C4-2B (cell line): ENCODE results near the gene CHST11.

ENCODE experiments used
- H3K27ac ChIP-seq: fragments of 450-650 bp; 2 replicates; pipeline ENCODE4 v1.5.1; 2017
- ZFX ChIP-seq: fragments of 450-650 bp; IDR thresholded peaks from 2 replicates; pipeline ENCODE4 v1.6.1; 2017
- TF ChIP-seq, protein P1 (sequence below): fragments of 450-650 bp; conservative IDR thresholded peaks from 2 replicates; pipeline ENCODE4 v1.5.1; 2017; ENCODE audit warnings: mild to moderate bottlenecking

CHST11 gene

DNA sequence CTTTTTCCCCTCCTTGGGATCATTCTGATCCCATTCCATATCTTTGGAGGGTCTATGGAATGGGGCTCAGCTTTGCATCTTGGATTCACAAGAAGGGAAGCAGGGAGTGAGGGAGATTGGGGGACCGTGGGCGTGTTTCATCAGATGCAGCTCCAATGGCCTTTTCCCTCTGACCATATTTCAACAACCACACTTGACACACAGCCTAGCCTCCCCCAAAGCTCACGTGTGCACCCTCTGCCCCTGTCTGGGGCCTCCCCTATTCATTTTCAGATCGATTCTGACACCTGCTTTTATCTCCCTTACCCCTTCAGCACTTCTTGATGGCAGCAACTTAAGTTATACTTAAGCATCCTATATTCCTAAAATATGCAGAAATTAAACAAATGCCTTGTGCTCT, 126.6 kb downstream of the CHST11 start:
- TF ChIP-seq, protein P1, sequence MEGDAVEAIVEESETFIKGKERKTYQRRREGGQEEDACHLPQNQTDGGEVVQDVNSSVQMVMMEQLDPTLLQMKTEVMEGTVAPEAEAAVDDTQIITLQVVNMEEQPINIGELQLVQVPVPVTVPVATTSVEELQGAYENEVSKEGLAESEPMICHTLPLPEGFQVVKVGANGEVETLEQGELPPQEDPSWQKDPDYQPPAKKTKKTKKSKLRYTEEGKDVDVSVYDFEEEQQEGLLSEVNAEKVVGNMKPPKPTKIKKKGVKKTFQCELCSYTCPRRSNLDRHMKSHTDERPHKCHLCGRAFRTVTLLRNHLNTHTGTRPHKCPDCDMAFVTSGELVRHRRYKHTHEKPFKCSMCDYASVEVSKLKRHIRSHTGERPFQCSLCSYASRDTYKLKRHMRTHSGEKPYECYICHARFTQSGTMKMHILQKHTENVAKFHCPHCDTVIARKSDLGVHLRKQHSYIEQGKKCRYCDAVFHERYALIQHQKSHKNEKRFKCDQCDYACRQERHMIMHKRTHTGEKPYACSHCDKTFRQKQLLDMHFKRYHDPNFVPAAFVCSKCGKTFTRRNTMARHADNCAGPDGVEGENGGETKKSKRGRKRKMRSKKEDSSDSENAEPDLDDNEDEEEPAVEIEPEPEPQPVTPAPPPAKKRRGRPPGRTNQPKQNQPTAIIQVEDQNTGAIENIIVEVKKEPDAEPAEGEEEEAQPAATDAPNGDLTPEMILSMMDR, result no peak
- TF ChIP-seq ZFX, result no peak
- no peak overlapping the region for H3K27ac ChIP-seq

DNA sequence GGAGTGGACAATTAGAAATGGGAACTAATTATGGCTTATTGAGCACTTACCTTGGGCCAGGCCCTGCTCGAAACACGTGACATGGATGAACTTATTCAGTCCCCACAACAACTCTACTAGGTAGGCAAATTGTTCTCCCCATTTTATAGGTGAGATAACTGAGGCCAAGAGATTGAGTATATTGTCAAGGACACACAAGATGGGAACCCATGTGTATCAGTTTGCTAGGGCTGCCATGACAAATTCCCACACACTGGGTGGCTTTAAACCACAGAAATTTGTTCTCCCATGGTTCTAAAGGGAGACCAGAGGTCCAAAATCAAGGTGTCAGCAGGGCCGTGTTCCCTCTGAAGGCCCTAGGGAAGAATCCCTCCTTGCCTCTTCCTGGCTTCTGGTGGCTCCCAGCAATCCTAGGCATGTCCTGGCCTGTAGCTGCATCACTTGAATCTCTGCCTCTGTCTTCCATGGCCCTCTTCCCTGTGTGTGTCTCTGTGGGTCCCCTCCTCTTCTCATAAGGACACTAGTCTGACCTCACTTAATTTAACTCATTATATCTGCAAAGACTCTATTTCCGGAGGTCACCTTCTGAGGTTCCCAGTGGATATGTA, 128.8 kb downstream of the CHST11 start:
- no peak for TF ChIP-seq ZFX
- no peak overlapping the region for H3K27ac ChIP-seq

DNA sequence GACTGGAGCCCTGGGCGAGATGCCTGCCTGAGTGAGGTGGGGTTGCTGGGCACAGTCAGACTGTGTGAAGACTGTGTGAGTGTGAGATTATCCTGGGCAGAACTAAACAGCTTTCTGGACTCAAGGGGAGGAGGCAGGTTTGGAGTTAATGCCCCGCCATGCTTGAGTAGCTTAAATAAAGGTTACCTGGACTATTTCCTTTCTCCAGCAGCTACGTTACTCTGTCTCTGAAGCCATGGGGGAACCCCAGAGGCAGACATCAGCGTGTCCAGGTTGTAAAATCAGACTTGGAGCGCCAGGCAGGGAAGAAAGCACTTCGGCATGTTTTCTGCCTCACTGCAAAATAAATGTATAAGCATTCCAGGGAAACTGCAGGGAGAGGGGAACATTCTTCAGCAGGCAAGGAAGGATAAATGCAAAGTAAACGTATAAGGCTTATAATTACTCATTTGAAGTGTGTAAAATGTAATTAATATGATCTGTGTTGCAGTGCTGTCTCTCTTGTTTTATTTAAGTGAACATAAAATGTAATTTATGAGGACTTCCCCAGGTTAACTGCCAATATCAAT, 129.7 kb downstream of the CHST11 start:
- H3K27ac ChIP-seq, result no peak overlapping the region
- no peak for TF ChIP-seq ZFX
- TF ChIP-seq, protein P1, result no peak

DNA sequence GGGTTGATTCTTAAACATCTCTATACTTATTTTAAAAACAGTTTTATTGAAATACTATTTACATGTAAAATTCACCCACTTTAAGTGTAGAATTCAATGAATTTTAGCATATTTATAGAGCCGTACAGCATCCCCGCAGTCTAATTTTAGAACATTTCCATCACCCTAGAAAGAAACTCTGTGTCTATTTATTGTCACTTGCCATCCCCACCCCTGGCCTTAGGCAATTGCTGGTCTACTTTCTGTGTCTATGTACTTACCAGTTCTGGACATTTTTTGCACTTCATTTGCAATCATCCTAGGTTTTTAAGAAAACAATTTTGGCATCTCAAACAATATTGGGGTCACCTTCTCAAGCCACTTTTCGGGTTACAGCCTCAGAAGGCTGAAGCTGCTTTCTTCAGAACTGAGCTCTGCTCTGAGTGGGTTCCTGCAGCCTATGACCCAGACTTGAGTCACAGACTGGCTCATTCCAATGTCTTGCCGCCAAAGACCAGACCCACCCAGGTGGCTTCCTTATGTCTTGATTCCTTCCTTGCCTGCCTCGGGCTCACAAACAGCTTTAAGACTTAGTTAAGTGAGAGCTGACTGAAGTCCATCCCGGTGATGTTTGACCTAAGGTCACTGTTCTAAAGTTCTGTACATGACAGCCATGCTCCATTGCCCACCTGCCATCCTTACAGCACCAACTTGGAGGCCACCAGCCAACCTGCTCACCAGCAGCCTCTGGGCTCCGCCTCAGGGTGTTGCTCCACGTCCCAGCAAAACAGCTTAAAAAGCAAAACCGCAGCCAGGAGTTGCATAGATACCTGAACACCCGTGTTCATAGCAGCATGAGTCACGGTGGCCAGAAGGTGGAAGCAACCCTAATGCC, 131.5 kb downstream of the CHST11 start:
- H3K27ac ChIP-seq, result no peak overlapping the region

DNA sequence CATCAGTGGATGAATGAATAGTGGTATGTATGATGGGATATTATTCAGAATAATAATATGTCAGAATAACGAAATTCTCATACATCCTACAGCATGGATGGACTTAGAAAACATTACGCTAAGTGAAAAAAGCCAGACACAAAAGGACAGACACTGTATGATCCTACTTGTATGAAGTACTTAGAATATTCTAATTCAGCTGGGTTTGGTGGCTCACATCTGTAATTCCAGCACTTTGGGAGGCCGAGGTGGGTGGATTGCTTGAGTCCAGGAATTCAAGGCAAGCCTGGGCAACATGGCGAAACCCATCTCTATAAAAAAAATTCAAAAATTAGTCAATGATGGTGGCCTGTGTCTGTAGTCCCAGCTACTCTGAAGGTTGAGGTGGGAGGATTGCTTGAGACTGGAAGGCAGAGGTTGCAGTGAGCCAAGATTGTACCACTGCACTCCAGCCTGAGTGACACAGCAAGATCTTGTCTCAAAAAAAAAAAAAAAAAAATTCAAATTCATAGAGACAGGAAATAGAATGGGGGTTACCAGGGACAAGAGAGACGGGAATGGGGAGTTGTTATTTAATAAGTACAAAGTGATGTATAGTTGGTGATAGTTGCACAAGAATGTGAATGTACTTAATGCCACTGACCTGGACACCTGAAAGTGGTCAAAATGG, 132.3 kb downstream of the CHST11 start:
- TF ChIP-seq ZFX, result no peak
- TF ChIP-seq, protein P1, result no peak
- no peak overlapping the region for H3K27ac ChIP-seq

More for the DNA sequence above, 131.5 kb downstream of the CHST11 start:
- TF ChIP-seq, protein P1, result no peak
- TF ChIP-seq ZFX, result no peak

DNA sequence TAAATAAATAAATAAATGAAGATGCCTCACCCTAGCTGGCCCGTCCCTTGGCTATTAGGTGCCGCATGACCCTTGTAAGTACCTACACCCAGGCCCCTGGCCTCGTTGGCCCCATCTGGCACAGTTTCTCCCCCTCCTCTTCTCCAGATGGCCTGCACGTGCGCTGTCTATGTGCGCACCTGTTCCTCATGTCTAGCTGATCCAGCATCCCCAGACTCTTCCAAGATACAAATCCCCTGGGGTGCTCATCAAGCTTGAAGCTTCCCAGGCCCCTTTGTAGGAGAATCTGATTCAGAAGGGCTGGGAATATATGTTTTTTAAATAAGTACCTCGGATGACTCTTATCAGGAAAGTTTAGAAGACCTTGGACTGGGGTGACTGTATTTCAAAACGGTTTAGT, 133.3 kb downstream of the CHST11 start:
- H3K27ac ChIP-seq, result no peak overlapping the region
- TF ChIP-seq, protein P1, result no peak
- no peak for TF ChIP-seq ZFX

DNA sequence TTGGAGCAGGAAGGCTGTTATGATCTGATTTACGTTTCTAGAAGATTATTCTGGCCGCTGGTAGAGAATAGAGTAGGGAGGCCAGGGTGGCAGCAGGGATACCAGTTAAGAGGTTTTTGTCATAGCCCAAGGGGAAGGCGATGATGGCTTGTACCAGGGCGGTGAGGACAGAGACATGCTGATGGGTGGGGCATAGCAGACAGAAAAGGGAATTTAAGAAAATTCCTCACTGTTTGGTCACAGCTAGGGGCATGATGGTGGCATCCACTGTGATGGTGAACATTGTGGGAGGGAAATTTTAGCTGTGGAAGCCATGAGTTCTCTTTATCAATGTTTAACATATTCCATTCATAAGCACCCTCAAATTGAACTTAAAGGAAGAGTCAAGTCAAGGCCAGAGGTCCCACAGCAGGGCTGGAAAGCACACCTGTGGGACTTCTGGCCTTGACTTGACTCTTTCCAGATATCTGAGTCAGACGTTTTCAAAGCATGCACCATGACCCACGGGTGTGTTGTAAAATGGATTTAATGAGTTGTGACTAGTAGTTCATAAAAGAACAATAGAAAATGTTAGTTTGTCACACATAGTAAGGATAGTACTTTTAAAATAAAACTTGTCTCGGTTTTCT, 134.6 kb downstream of the CHST11 start:
- no peak overlapping the region for H3K27ac ChIP-seq
- TF ChIP-seq, protein P1, result no peak
- no peak for TF ChIP-seq ZFX
